Lung (tissue), 12 donors: ENCODE results near the gene NFATC1. TPM values are rescaled to one million over a fixed set of nuclear protein-coding genes. Genes with fewer than 3 reads are reported as not detected.

Source experiments
- ATAC-seq: fragments of 200-7000 bp; cut with Tn5 transposase; one replicate; pipeline ENCODE4 v1.9.1; 2020; ENCODE audit warnings: moderate number of reproducible peaks; ENCODE audit not compliant: insufficient read depth, low FRiP score
- DNase-seq, 3 donors: peaks; one replicate each; pipeline ENCODE4 v3.0.0-alpha.2; 2013 to 2017
- H3K27ac ChIP-seq, 2 donors: one replicate each; pipeline ENCODE4 v1.5.1; 2013; ENCODE audit warnings: mild to moderate bottlenecking in 2 of 2, moderate library complexity in 2 of 2, control low read depth in 1 of 2, inconsistent platforms in 1 of 2, low read depth in 1 of 2, low read length in 1 of 2
- H3K27me3 ChIP-seq, 3 donors: one replicate each; pipeline ENCODE4 v1.5.1; 2013; ENCODE audit warnings: low read length in 2 of 3; ENCODE audit not compliant: control insufficient read depth in 3 of 3, insufficient read depth in 3 of 3
- H3K36me3 ChIP-seq, 4 donors: one replicate each; pipeline ENCODE4 v1.5.1; 2013; ENCODE audit warnings: low read length in 4 of 4, mild to moderate bottlenecking in 1 of 4, moderate library complexity in 1 of 4; ENCODE audit not compliant: control insufficient read depth in 4 of 4, insufficient read depth in 4 of 4
- H3K4me1 ChIP-seq, 5 donors: one replicate each; pipeline ENCODE4 v1.5.1; 2013; ENCODE audit warnings: low read length in 5 of 5, mild to moderate bottlenecking in 2 of 5, moderate library complexity in 1 of 5; ENCODE audit not compliant: control insufficient read depth in 5 of 5, insufficient read depth in 5 of 5
- H3K4me3 ChIP-seq: one replicate; pipeline ENCODE4 v1.5.1; 2013; ENCODE audit warnings: mild to moderate bottlenecking, control low read depth, moderate library complexity
- H3K9ac ChIP-seq, 2 donors: one replicate each; pipeline ENCODE4 v1.5.1; 2013; ENCODE audit warnings: low read length in 2 of 2, control low read depth in 1 of 2; ENCODE audit not compliant: insufficient read depth in 1 of 2
- H3K9me3 ChIP-seq, 4 donors: one replicate each; pipeline ENCODE4 v1.5.1; 2013; ENCODE audit warnings: low read length in 3 of 4, mild to moderate bottlenecking in 1 of 4, moderate library complexity in 1 of 4; ENCODE audit not compliant: control insufficient read depth in 4 of 4, insufficient read depth in 3 of 4
- CTCF ChIP-seq: IDR thresholded peaks from 2 replicates; pipeline ENCODE4 v1.5.1; 2012; ENCODE audit warnings: mild to moderate bottlenecking; ENCODE audit errors: control extremely low read depth, extremely low read depth
- WGBS, 2 donors: extraction: QIAGEN DNeasy Blood & Tissue Kit; methylation state at CpG; one replicate each; pipeline ENCODE4 v1.1.7; 2013; 5-methylcytosine and 5-hydroxymethylcytosine counted together
- polyA plus RNA-seq, 2 donors: library from polyadenylated mRNA; stranded (reverse); fragments of 200-250 nt; gene quantifications; one replicate each; pipeline ENCODE4 v1.2.1, GENCODE V29; 2013
- total RNA-seq, 2 donors: library from RNA; depleted of rRNA in 1 of 2; stranded (reverse); fragments of >200 nt in 1 of 2; gene quantifications; one replicate each; pipeline ENCODE4 v1.2.1, GENCODE V29; 2014 to 2021
- donor health status: control.
- donor health status: control.
- donor health status: Bipolar disorder and iron deficiency.
- donor health status: healthy.
- donor health status: DM: yes; HTN: yes; CAD: no.

NFATC1 gene
- total and polyA plus RNA-seq, 4 donors, result 8.6 to 25.5 (median 12.9) TPM

GRCh38 chr18:79372461-79372860, 23.3 kb upstream of the NFATC1 start:
- no peak for TF ChIP-seq CTCF
- DNase-seq (no peak), ATAC-seq (no peak)
- no peaks in the 10 kb centered on the region for H3K9me3 ChIP-seq
- 89 to 96% methylated on average over 10 of the region's 10 CpGs for WGBS, 2 donors
- no peak overlapping the region for H3K27ac ChIP-seq
- H3K9ac ChIP-seq, result no peak overlapping the region
- H3K4me1 ChIP-seq, result peaks cover 0 to 5% (median 0%) of the 10 kb centered on the region in 5 donors
- no peaks in the 10 kb centered on the region for H3K27me3 ChIP-seq
- peaks cover 0 to 15% (median 7%) of the 10 kb centered on the region in 4 donors for H3K36me3 ChIP-seq
- no peak overlapping the region for H3K4me3 ChIP-seq

- no peak overlapping the region for H3K27ac ChIP-seq
- no peak overlapping the region for H3K9ac ChIP-seq
- H3K4me1 ChIP-seq, result peaks cover 0 to 3% (median 0%) of the 10 kb centered on the region in 5 donors
- no peak overlapping the region for H3K4me3 ChIP-seq
- no peaks in the 10 kb centered on the region for H3K9me3 ChIP-seq
- TF ChIP-seq CTCF, result no peak
- no peak for DNase-seq
- no peak for ATAC-seq
- no peaks in the 10 kb centered on the region for H3K27me3 ChIP-seq
- peaks cover 0 to 18% (median 7%) of the 10 kb centered on the region in 4 donors for H3K36me3 ChIP-seq
- 94 to 98% methylated on average over 2 of the region's 2 CpGs for WGBS, 2 donors
Measured at GRCh38 chr18:79372991-79373390, 22.7 kb upstream of the NFATC1 start.

GRCh38 chr18:79373736-79374135, 22.0 kb upstream of the NFATC1 start:
- Histone ChIP-seq H3K4me1 (peaks cover 0 to under 1% (median 0%) of the 10 kb centered on the region in 5 donors), H3K4me3 (no peak overlapping the region), H3K27ac (no peak overlapping the region), H3K9me3 (no peaks in the 10 kb centered on the region), H3K36me3 (peaks cover 0 to 18% (median 7%) of the 10 kb centered on the region in 4 donors), H3K9ac (no peak overlapping the region), H3K27me3 (no peaks in the 10 kb centered on the region)
- 97% methylated on average over 17 of the region's 17 CpGs for WGBS, 2 donors
- ATAC-seq (no peak), DNase-seq (no peak)
- TF ChIP-seq CTCF, result no peak
